OCI-LY7 (cell line): ENCODE measurements around the gene HTRA2. TPM values are rescaled to one million over a fixed set of nuclear protein-coding genes. Genes with fewer than 3 reads are reported as not detected.

Experiments
- BruUV-seq: library from RNA; stranded (reverse); fragments of 400-500 nt; replicated peaks from 2 replicates; lab custom pipeline; 2021; lab: Mats Ljungman, UMichigan
- CTCF ChIA-PET: fragments of 300-600 bp; sonication (Branson Sonifier 250); formaldehyde crosslinking; loops from one replicate; lab custom pipeline; 2022; ENCODE audit warnings: antibody characterized with exemption; ENCODE audit not compliant: unreplicated experiment; lab: Charles Lee
- POLR2A ChIA-PET: fragments of 300-600 bp; sonication (Branson Sonifier 250); formaldehyde crosslinking; loops from one replicate; lab custom pipeline; 2022; ENCODE audit warnings: antibody characterized with exemption; lab: Charles Lee
- DNase-seq: peaks from one replicate; pipeline ENCODE4 v3.0.0-alpha.2; 2015; ENCODE audit warnings: low spot score
- H2AFZ ChIP-seq: fragments of 200-600 bp; sonication (generic), shearing (Covaris generic); 2 replicates; pipeline ENCODE4 v1.6.1; 2014; ENCODE audit warnings: mild to moderate bottlenecking, antibody characterized with exemption, low read length, moderate library complexity
- H3K27ac ChIP-seq: fragments of 200-600 bp; sonication (generic); 2 replicates; pipeline ENCODE4 v1.5.1; 2014; ENCODE audit warnings: mixed run types, low read depth, mild to moderate bottlenecking, moderate library complexity, low read length, inconsistent platforms; ENCODE audit not compliant: poor library complexity, severe bottlenecking
- H3K36me3 ChIP-seq: fragments of 200-600 bp; sonication (generic); 2 replicates; pipeline ENCODE4 v1.6.1; 2014; ENCODE audit warnings: mild to moderate bottlenecking, antibody characterized with exemption, low read length, moderate library complexity, mixed read lengths; ENCODE audit not compliant: insufficient read depth
- H3K4me1 ChIP-seq: fragments of 200-600 bp; sonication (generic); 2 replicates; pipeline ENCODE4 v1.5.1; 2014; ENCODE audit warnings: mild to moderate bottlenecking, low read length; ENCODE audit not compliant: insufficient read depth, poor library complexity, severe bottlenecking
- H3K4me2 ChIP-seq: fragments of 200-600 bp; sonication (generic); 2 replicates; pipeline ENCODE4 v1.6.1; 2014; ENCODE audit warnings: mild to moderate bottlenecking, low read length
- H3K4me3 ChIP-seq: fragments of 200-600 bp; sonication (generic); 2 replicates; pipeline ENCODE4 v1.5.1; 2014; ENCODE audit warnings: mild to moderate bottlenecking, low read depth, low read length; ENCODE audit not compliant: poor library complexity, severe bottlenecking
- H3K79me2 ChIP-seq: fragments of 200-600 bp; sonication (generic); 2 replicates; pipeline ENCODE4 v1.6.1; 2016; ENCODE audit warnings: low read depth, mild to moderate bottlenecking, low read length, moderate library complexity, mixed read lengths; ENCODE audit not compliant: insufficient read depth
- H3K9me2 ChIP-seq: fragments of 200-600 bp; sonication (generic); 2 replicates; pipeline ENCODE4 v1.6.1; 2016; ENCODE audit warnings: mild to moderate bottlenecking, low read length, mixed read lengths; ENCODE audit not compliant: insufficient read depth
- H3K9me3 ChIP-seq: fragments of 200-600 bp; sonication (generic); 2 replicates; pipeline ENCODE4 v1.6.1; 2014; ENCODE audit warnings: mild to moderate bottlenecking, mixed run types, low read length, mixed read lengths
- H4K20me1 ChIP-seq: fragments of 200-600 bp; sonication (generic); 2 replicates; pipeline ENCODE4 v1.6.1; 2014; ENCODE audit warnings: mild to moderate bottlenecking, antibody characterized with exemption, low read length, moderate library complexity, mixed read lengths; ENCODE audit not compliant: insufficient read depth
- CTCF ChIP-seq: fragments of 200-600 bp; sonication (generic); conservative IDR thresholded peaks from 2 replicates; pipeline ENCODE4 v1.5.1; 2014; ENCODE audit warnings: mild to moderate bottlenecking, antibody characterized with exemption, low read length, moderate library complexity, mixed read lengths
- EZH2phosphoT487 ChIP-seq: fragments of 200-600 bp; sonication (generic); IDR thresholded peaks from 2 replicates; pipeline ENCODE4 v1.6.1; 2018; ENCODE audit warnings: low read depth, borderline replicate concordance, mild to moderate bottlenecking, mixed run types, antibody characterized with exemption, low read length, moderate library complexity, mixed read lengths
- intact Hi-C: fragments of 100-400 bp; cut with micrococcal nuclease; formaldehyde crosslinking; loops from one replicate; pipeline ENCODE4 v1.10.0; 2022; ENCODE audit not compliant: unreplicated experiment
- total RNA-seq, 2 experiments: library from RNA; depleted of rRNA in 1 of 2; stranded (reverse); fragments of >200 nt in 1 of 2; shearing (Covaris generic) in 1 of 2; gene quantifications; 2 replicates each; pipeline ENCODE4 v1.2.3, GENCODE V29; 2014 to 2022

The HTRA2 gene
- total RNA-seq, 2 experiments from 2014 or later = 50.7 to 54.8 TPM

DNA sequence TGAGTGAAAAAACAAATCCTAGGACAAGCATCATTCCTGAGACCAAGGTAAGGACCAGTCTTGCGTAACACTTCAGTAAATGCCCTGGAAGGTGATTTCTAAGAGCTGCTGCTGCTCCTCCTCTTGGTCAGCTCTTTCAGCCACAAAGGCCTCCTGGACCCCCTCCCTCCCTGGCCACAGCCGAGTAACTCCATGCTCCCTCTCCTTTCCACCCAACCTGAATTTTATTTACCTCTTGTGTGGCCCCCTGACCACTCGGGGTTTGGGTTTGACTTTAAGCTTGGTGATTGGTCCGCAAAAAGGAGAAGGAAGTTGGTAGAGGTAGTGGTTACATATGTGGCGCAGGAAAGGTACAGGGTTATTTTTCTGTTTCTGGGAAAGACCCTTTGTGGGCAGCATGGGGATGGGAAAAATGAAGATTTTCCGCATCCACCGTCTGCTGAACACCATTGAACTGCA is 9.2 kb downstream of the HTRA2 start:
- Histone ChIP-seq H4K20me1 (no peaks in the 10 kb centered on the region), H3K4me2 (no peak overlapping the region), H3K9me2 (no peaks in the 10 kb centered on the region), H3K36me3 (no peaks in the 10 kb centered on the region), H3K9me3 (no peaks in the 10 kb centered on the region), H3K4me1 (no peaks in the 10 kb centered on the region), H3K79me2 (no peaks in the 10 kb centered on the region), H3K4me3 (no peak overlapping the region), H2AFZ (no peak overlapping the region), H3K27ac (no peak overlapping the region)
- ChIA-PET POLR2A (no interaction called here), CTCF (no interaction called here)
- DNase-seq = no peak
- no TSS peak for BruUV-seq
- intact Hi-C loops = no loop called here
- no peak for TF ChIP-seq EZH2phosphoT487
- no peak for TF ChIP-seq CTCF

GRCh38 chr2:74540291-74540690 is 10.6 kb downstream of the HTRA2 start:
- intact Hi-C loops = no loop called here
- H3K9me3 ChIP-seq = no peaks in the 10 kb centered on the region
- H3K9me2 ChIP-seq = no peaks in the 10 kb centered on the region
- DNase-seq = no peak
- no peaks in the 10 kb centered on the region for H3K79me2 ChIP-seq
- no peak overlapping the region for H3K4me3 ChIP-seq
- no peak overlapping the region for H3K4me2 ChIP-seq
- POLR2A ChIA-PET = no interaction called here
- CTCF ChIA-PET = no interaction called here
- H3K4me1 ChIP-seq = no peaks in the 10 kb centered on the region
- H3K36me3 ChIP-seq = no peaks in the 10 kb centered on the region
- H4K20me1 ChIP-seq = no peaks in the 10 kb centered on the region
- no peak overlapping the region for H2AFZ ChIP-seq
- BruUV-seq = no TSS peak
- H3K27ac ChIP-seq = no peak overlapping the region
- no peak for TF ChIP-seq CTCF
- no peak for TF ChIP-seq EZH2phosphoT487

DNA sequence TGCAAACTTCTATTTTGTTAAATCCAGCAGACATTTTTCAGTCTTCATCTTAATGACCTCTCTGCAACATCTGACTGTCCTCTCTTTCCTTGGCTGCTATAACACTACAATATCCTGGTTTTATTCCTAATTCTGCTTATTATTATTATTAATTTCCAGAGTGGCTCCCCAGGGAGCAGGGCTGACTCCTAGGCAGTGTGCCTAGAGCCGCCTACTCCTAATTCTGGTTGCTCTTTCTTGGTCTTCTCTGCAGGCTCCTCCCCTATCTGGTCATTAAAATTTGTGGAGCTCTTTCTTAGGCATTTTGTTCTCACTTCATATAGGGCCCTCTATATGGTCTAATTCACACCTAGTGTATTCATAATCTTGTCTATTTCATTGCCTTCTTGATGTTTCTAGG is 13.2 kb downstream of the HTRA2 start:
- CTCF ChIA-PET = no interaction called here
- H3K36me3 ChIP-seq = no peaks in the 10 kb centered on the region
- no peak overlapping the region for H2AFZ ChIP-seq
- no peak overlapping the region for H3K4me3 ChIP-seq
- no peaks in the 10 kb centered on the region for H3K79me2 ChIP-seq
- no peaks in the 10 kb centered on the region for H4K20me1 ChIP-seq
- no peak for DNase-seq
- H3K4me2 ChIP-seq = no peak overlapping the region
- H3K27ac ChIP-seq = no peak overlapping the region
- no peaks in the 10 kb centered on the region for H3K9me2 ChIP-seq
- BruUV-seq = no TSS peak
- TF ChIP-seq EZH2phosphoT487 = no peak
- no peak for TF ChIP-seq CTCF
- intact Hi-C loops = no loop called here
- no peaks in the 10 kb centered on the region for H3K9me3 ChIP-seq
- POLR2A ChIA-PET = interaction anchor here (0.5 to 1.0 kb wide), 3 partner anchors 78 to 288 kb away, joined by 3 read pairs; partner anchors contain the start of gene MOGS
- H3K4me1 ChIP-seq = no peaks in the 10 kb centered on the region
